DOHH2 (cell line): ENCODE measurements around the gene DAPP1.

Source experiments
- H3F3A ChIP-seq: fragments of 200-600 bp; sonication (generic), shearing (Covaris generic); 2 replicates; pipeline ENCODE4 v1.6.0; 2016; ENCODE audit warnings: antibody characterized with exemption, mild to moderate bottlenecking; ENCODE audit not compliant: control insufficient read depth, insufficient read depth
- H3K27ac ChIP-seq: fragments of 200-600 bp; sonication (generic); 2 replicates; pipeline ENCODE4 v1.5.1; 2014; ENCODE audit warnings: low read depth, mild to moderate bottlenecking, low read length, moderate library complexity
- H3K27me3 ChIP-seq: fragments of 200-600 bp; sonication (generic); 2 replicates; pipeline ENCODE4 v1.6.1; 2014; ENCODE audit warnings: mild to moderate bottlenecking, low read length, mixed read lengths; ENCODE audit not compliant: control insufficient read depth
- H3K36me3 ChIP-seq: fragments of 200-600 bp; sonication (generic); 2 replicates; pipeline ENCODE4 v1.6.1; 2014; ENCODE audit warnings: mild to moderate bottlenecking, low read length, moderate library complexity, mixed read lengths; ENCODE audit not compliant: control insufficient read depth
- H3K4me1 ChIP-seq: fragments of 200-600 bp; sonication (generic); 2 replicates; pipeline ENCODE4 v1.6.1; 2014; ENCODE audit warnings: mild to moderate bottlenecking, low read length, mixed read lengths; ENCODE audit not compliant: control insufficient read depth
- H3K4me2 ChIP-seq: fragments of 200-600 bp; sonication (generic); 2 replicates; pipeline ENCODE4 v1.6.0; 2014; ENCODE audit warnings: mild to moderate bottlenecking, low read length, moderate library complexity
- H3K4me3 ChIP-seq: fragments of 200-600 bp; sonication (generic); 2 replicates; pipeline ENCODE4 v1.5.1; 2014; ENCODE audit warnings: mild to moderate bottlenecking, low read length, mixed read lengths
- H3K79me2 ChIP-seq: fragments of 200-600 bp; sonication (generic); 2 replicates; pipeline ENCODE4 v1.6.1; 2014; ENCODE audit warnings: mild to moderate bottlenecking, low read length, mixed read lengths; ENCODE audit not compliant: control insufficient read depth
- H3K9me2 ChIP-seq: fragments of 200-600 bp; sonication (generic); replicated peaks from 2 replicates; pipeline ENCODE4 v1.6.1; 2014; ENCODE audit warnings: mild to moderate bottlenecking, low read length, mixed read lengths; ENCODE audit not compliant: control insufficient read depth
- H3K9me3 ChIP-seq: fragments of 200-600 bp; sonication (generic); 2 replicates; pipeline ENCODE4 v1.6.1; 2014; ENCODE audit warnings: antibody characterized with exemption, low read length, mixed read lengths; ENCODE audit not compliant: control insufficient read depth, insufficient read depth
- H4K20me1 ChIP-seq: fragments of 200-600 bp; sonication (generic); 2 replicates; pipeline ENCODE4 v1.6.0; 2014; ENCODE audit warnings: low read depth, mild to moderate bottlenecking, antibody characterized with exemption, low read length, moderate library complexity; ENCODE audit not compliant: control insufficient read depth, insufficient read depth
- CTCF ChIP-seq: fragments of 200-600 bp; sonication (generic); IDR thresholded peaks from one replicate; pipeline ENCODE4 v1.5.1; 2014; ENCODE audit warnings: antibody characterized with exemption, mild to moderate bottlenecking, low read depth, low read length; ENCODE audit not compliant: poor library complexity, severe bottlenecking
- EZH2phosphoT487 ChIP-seq: fragments of 200-600 bp; sonication (generic); IDR thresholded peaks from 2 replicates; pipeline ENCODE4 v1.6.1; 2017; ENCODE audit warnings: borderline replicate concordance, mild to moderate bottlenecking, antibody characterized with exemption, low read length, moderate library complexity, mixed read lengths

DAPP1 gene

DNA sequence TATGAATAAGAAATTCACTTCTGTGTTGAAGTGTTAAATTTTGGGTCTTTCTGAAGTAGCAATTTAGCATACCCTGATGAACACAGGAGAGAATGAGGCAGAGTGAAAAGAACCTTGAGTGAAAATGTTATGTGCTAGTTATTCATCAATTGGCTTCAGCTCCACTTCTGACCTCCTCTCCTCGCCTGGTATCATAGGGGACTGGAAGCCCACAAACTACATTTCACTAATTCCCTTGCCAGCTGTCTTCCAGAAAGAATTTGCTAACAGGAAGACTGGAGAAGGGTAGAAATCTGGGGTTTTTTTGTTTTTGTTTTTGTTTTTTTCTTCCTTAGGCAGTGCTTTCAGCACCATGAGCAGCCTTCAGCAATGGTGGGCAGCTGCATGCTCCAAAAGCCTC lies 5.5 kb upstream of the DAPP1 start:
- Histone ChIP-seq H3K4me3 (no peak overlapping the region), H3K27ac (no peak overlapping the region), H4K20me1 (no peaks in the 10 kb centered on the region), H3K4me2 (no peak overlapping the region), H3K36me3 (no peaks in the 10 kb centered on the region), H3K79me2 (no peaks in the 10 kb centered on the region), H3F3A (peaks cover 16% of the 10 kb centered on the region), H3K4me1 (peaks cover 55% of the 10 kb centered on the region), H3K9me3 (no peaks in the 10 kb centered on the region), H3K27me3 (peaks cover 7% of the 10 kb centered on the region; the same call in 1 of the 2 replicates), H3K9me2 (no peaks in the 10 kb centered on the region)
- TF ChIP-seq EZH2phosphoT487 = no peak

DNA sequence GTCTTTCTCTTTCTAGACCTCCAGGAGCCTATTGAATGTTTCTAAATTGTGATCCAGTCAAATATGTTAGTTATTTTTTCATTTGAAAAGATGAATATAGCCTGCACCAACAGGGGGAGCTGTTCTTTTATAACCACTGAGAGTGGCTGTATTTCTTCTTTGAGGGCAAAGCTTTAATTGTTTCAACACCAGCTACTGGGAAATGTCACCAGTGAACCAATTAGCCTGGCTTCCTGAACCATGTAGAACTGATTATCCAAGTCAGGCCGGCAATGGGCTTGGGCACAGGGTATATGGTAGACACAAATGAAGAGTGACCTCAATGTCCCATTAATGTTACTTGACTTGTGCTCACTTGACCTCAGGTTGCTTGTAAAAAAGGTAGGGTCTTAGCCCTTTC lies 4.8 kb upstream of the DAPP1 start:
- Histone ChIP-seq H3K4me1 (peaks cover 58% of the 10 kb centered on the region), H3K36me3 (peaks cover 1% of the 10 kb centered on the region; the same call in 1 of the 2 replicates), H3K4me3 (no peak overlapping the region), H3K27me3 (peaks cover 7% of the 10 kb centered on the region; the same call in 1 of the 2 replicates), H3K79me2 (peaks cover 2% of the 10 kb centered on the region), H3K27ac (no peak overlapping the region), H3K9me2 (no peaks in the 10 kb centered on the region), H4K20me1 (no peaks in the 10 kb centered on the region), H3K4me2 (no peak overlapping the region), H3F3A (peaks cover 19% of the 10 kb centered on the region), H3K9me3 (no peaks in the 10 kb centered on the region)
- TF ChIP-seq EZH2phosphoT487 (no peak), CTCF (peak; percentile 91)

DNA sequence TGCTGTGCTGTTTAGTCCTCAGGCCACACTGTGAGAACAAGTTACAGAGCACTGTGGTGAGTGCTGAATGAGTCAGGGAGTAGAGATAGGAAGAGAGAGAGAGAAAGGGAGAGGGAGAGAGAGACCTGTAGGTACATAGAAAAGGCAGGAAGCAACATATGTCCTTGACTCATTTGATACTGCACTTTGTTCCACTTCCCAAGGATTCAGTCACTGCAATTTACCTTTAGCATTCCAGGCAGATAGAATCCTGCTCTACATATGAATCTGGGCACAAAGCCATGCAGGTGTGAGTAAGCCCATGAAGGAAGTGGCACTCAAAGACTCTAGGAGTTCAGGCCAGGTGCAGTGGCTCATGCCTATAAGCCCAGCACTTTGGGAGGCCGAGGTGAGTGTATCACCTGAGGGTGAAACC lies 1.0 kb upstream of the DAPP1 start:
- Histone ChIP-seq H3K9me3 (no peaks in the 10 kb centered on the region), H3K4me1 (peaks cover 62% of the 10 kb centered on the region), H3K27me3 (peaks cover 4% of the 10 kb centered on the region; the same call in 1 of the 2 replicates), H3K4me2 (peak overlapping the region; percentile 89), H3K36me3 (peaks cover 32% of the 10 kb centered on the region), H3F3A (peaks cover 9% of the 10 kb centered on the region), H3K4me3 (peak overlapping the region; percentile 77), H3K79me2 (peaks cover 39% of the 10 kb centered on the region), H4K20me1 (no peaks in the 10 kb centered on the region), H3K27ac (peak overlapping the region; percentile 86), H3K9me2 (no peaks in the 10 kb centered on the region)
- TF ChIP-seq CTCF = no peak
- no peak for TF ChIP-seq EZH2phosphoT487

GRCh38 chr4:99817309-99817890 lies 773 bp downstream of the DAPP1 start:
- Histone ChIP-seq H3K27ac (peak overlapping the region; percentile 86), H3K9me2 (no peaks in the 10 kb centered on the region), H3K9me3 (no peaks in the 10 kb centered on the region), H3K36me3 (peaks cover 47% of the 10 kb centered on the region), H3K79me2 (peaks cover 57% of the 10 kb centered on the region), H3K27me3 (no peaks in the 10 kb centered on the region), H3K4me2 (peak overlapping the region; percentile 89), H3K4me3 (peak overlapping the region; percentile 77), H4K20me1 (no peaks in the 10 kb centered on the region), H3F3A (peaks cover 25% of the 10 kb centered on the region), H3K4me1 (peaks cover 72% of the 10 kb centered on the region)
- no peak for TF ChIP-seq EZH2phosphoT487
- TF ChIP-seq CTCF = no peak
